Measurements from ENCODE around the gene C1orf116.

GRCh38 chr1:207002724-207003146, 29.8 kb downstream of the C1orf116 start:
- TF ChIP-seq CTCF (IDR thresholded peaks at IDR 0.05 in 8 of 11, conservative IDR thresholded peaks at IDR 0.05 in 3 of 11) = no peak
- no peak for TF ChIP-seq POLR2A (IDR thresholded peaks at IDR 0.05)

All from spleen (tissue), 7 donors.